Nephron progenitor cell (in vitro differentiated cells): ENCODE results near the gene HESX1.
A peak's percentile ranks its signal among the peaks of the same experiment; 100 is the strongest.

Experiments
- DNase-seq: peaks from one replicate; pipeline ENCODE4 v3.0.0; 2021
- H3K27ac Mint-ChIP-seq: 2 replicates; pipeline ENCODE4 v1.8.0; 2021; ENCODE audit warnings: mild to moderate bottlenecking, moderate library complexity, mixed read lengths
- H3K27me3 Mint-ChIP-seq: 2 replicates; pipeline ENCODE4 v1.8.0; 2021; ENCODE audit warnings: mild to moderate bottlenecking, low read depth, mixed read lengths; ENCODE audit not compliant: poor library complexity
- H3K36me3 Mint-ChIP-seq: 2 replicates; pipeline ENCODE4 v1.8.0; 2021; ENCODE audit warnings: low read depth, mixed read lengths
- H3K4me1 Mint-ChIP-seq: 2 replicates; pipeline ENCODE4 v1.8.0; 2021; ENCODE audit warnings: mixed read lengths
- H3K4me3 Mint-ChIP-seq: 2 replicates; pipeline ENCODE4 v1.8.0; 2021; ENCODE audit warnings: mild to moderate bottlenecking, moderate library complexity, mixed read lengths
- H3K9me3 Mint-ChIP-seq: 2 replicates; pipeline ENCODE4 v1.8.0; 2021; ENCODE audit warnings: mild to moderate bottlenecking, moderate library complexity, mixed read lengths
- TF ChIP-seq, protein P1 (sequence below): fragments of 200-600 bp; sonication (generic); IDR thresholded peaks from 2 replicates; pipeline ENCODE4 v1.5.0; 2021; ENCODE audit warnings: antibody characterized with exemption

HESX1 gene

DNA sequence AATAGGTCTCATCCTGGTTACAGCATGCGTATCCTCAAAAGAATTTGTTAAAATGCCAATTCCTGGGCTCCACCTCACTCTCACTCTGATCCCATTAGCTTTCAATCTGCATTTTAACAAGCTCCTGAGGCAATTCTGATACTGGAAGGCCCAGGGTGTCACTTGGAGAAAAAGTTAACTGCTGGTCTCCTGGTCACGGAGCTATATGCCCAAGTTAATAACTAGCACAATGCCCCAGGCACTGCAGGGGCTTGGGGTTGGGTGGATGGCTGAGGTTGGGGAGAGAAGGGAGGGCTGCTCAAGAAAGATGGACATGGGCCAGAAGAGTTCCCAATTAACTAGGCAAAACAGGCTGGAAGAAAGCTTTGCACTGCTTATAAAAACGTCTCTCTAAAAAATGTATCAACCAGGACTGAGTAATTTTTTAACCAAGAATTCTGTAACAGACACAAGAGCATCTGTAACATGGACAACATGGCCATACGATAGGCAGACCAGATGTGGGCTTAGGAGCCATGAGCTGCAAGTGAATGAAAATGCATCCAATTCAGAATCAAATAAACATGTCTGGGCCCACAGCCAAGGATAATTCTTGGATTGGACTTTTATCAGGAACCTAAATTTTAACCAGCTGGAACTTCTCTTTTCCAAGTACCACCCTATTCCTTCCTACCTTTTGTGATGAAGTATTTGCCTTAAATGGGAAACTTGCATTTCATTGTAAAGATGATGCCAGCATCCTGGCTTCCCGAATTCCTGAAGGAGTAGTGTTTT is 38.8 kb downstream of the HESX1 start:
- peak overlapping the region; percentile 97 for H3K27ac Mint-ChIP-seq

DNA sequence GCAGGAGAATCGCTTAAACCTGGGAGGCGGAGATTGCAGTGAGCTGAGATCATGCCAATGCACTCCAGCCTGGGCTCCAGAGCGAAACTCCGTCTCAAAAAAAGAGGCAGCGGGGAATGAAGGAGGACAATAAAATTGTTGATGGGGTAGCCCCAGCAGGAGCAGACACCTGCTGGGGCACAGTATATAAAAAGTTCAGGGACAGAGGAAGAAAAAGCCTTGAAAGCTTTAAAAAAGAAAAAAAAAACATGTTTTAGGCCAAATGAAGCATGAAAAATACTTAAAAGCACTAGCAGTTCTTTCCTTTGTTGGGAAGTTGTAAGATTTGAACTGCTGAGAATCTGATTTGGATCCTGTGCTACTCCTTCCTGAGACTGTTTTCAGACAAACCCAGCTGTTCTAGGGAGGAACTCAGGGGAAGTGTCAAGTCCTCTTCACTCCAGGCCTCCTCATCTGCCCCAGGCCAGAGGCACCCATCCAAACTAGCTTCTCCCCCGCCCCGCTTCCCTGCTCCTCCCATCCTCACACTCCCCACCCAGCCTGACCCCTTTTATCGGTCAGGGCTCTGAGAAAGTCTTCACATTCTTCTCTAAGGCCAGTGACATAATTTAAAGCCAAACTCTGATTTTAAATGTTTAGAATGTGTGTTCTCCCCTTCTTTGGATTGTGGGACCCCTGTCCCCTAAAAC is 39.6 kb downstream of the HESX1 start:
- Mint-ChIP-seq H3K4me1 (peaks cover 84% of the 10 kb centered on the region), H3K36me3 (no peaks in the 10 kb centered on the region), H3K4me3 (peak overlapping the region; percentile 74), H3K9me3 (no peaks in the 10 kb centered on the region), H3K27me3 (no peaks in the 10 kb centered on the region), H3K27ac (peak overlapping the region; percentile 96)
- no peak for DNase-seq
- TF ChIP-seq, protein P1, sequence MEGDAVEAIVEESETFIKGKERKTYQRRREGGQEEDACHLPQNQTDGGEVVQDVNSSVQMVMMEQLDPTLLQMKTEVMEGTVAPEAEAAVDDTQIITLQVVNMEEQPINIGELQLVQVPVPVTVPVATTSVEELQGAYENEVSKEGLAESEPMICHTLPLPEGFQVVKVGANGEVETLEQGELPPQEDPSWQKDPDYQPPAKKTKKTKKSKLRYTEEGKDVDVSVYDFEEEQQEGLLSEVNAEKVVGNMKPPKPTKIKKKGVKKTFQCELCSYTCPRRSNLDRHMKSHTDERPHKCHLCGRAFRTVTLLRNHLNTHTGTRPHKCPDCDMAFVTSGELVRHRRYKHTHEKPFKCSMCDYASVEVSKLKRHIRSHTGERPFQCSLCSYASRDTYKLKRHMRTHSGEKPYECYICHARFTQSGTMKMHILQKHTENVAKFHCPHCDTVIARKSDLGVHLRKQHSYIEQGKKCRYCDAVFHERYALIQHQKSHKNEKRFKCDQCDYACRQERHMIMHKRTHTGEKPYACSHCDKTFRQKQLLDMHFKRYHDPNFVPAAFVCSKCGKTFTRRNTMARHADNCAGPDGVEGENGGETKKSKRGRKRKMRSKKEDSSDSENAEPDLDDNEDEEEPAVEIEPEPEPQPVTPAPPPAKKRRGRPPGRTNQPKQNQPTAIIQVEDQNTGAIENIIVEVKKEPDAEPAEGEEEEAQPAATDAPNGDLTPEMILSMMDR, result no peak

More for the DNA sequence above, 38.8 kb downstream of the HESX1 start:
- DNase-seq, result no peak
- no peaks in the 10 kb centered on the region for H3K27me3 Mint-ChIP-seq
- H3K4me3 Mint-ChIP-seq, result peak overlapping the region; percentile 71
- peaks cover 82% of the 10 kb centered on the region for H3K4me1 Mint-ChIP-seq
- TF ChIP-seq, protein P1, result no peak
- no peaks in the 10 kb centered on the region for H3K36me3 Mint-ChIP-seq
- H3K9me3 Mint-ChIP-seq, result no peaks in the 10 kb centered on the region

DNA sequence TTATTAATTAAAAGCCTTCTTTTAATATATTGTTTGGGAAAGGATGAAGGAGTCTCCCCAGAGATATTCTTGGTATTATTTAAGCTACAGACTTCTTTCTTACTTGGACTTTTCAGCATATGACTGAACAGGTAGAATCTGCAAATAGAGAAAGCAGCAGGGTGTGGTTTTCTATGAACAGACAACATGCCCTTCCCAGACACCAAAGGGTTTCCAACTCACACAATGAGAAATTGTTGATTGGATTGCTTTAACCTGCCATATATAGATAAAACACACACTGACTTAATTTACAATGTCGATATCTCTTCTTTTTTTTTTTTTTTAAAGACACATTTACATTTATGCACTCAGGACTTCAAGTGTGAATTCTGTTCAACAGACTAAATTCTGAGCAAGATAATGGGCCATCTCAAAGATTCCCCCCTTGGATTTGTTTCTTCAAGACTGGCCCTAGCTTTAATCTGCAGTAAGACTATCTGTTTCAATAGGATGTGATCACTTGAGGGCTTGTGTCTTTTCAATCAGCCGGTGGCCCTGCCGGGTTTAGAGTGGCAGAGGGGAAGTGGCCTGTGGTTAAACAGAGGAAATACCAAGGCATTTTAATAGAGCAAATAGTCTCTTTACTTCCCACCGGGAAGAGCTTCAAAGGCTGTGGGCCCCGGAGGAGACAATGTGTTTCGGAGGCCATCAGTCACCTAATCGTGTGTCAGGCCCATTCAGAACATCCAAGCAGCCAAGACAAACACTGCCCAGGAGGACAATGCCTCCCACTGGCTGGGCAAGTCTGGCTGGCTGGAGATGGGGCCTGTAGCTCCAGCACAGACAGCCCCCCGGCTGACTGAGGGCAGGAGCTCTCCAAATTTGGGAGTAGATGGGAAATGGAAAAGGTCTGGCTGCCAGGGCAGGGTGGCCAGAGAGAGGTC is 40.7 kb downstream of the HESX1 start:
- no peak for DNase-seq
- Mint-ChIP-seq H3K9me3 (no peaks in the 10 kb centered on the region), H3K27me3 (no peaks in the 10 kb centered on the region), H3K36me3 (no peaks in the 10 kb centered on the region), H3K4me3 (peak overlapping the region; percentile 74), H3K27ac (peak overlapping the region; percentile 100), H3K4me1 (peaks cover 95% of the 10 kb centered on the region)
- TF ChIP-seq, protein P1, result no peak

DNA sequence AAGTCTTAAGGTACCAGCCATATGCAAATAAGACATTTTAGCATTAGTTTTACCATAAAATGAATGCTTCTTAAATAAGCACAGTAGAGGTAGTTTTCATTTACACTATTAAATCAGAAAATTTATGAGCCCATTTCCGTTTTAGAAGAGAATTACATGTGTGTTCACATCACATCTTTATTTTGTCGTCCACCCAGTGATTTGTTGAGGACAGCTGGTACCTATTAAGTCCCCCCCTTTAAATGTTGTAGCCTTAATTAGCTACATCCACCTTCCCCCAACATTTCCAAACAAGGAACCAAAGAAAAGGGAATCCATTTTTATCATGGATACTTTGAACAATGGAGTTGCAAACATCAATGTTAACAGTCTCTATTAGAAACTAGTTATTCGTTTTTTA is 41.5 kb downstream of the HESX1 start:
- no peaks in the 10 kb centered on the region for H3K27me3 Mint-ChIP-seq
- TF ChIP-seq, protein P1, result no peak
- DNase-seq, result no peak
- H3K36me3 Mint-ChIP-seq, result no peaks in the 10 kb centered on the region
- H3K4me1 Mint-ChIP-seq, result peaks cover 100% of the 10 kb centered on the region
- peak overlapping the region; percentile 100 for H3K27ac Mint-ChIP-seq
- H3K4me3 Mint-ChIP-seq, result peak overlapping the region; percentile 74
- H3K9me3 Mint-ChIP-seq, result no peaks in the 10 kb centered on the region

GRCh38 chr3:57157545-57157944 is 42.2 kb downstream of the HESX1 start:
- Mint-ChIP-seq H3K4me1 (peaks cover 100% of the 10 kb centered on the region), H3K36me3 (no peaks in the 10 kb centered on the region), H3K27me3 (no peaks in the 10 kb centered on the region), H3K9me3 (no peaks in the 10 kb centered on the region), H3K27ac (peak overlapping the region; percentile 100), H3K4me3 (peak overlapping the region; percentile 74)
- peak; percentile 51 for DNase-seq
- TF ChIP-seq, protein P1, result no peak
